Ishikawa (cell line): ENCODE measurements around the gene FBXL19.

ENCODE experiments used
- CEBPB ChIP-seq: IDR thresholded peaks from 2 replicates; pipeline ENCODE4 v1.6.1; 2012
- CREB1 ChIP-seq: IDR thresholded peaks from 2 replicates; pipeline ENCODE4 v1.6.1; 2012; ENCODE audit warnings: low read depth
- EP300 ChIP-seq: IDR thresholded peaks from 2 replicates; pipeline ENCODE4 v1.6.1; 2012; ENCODE audit warnings: borderline replicate concordance
- MAX ChIP-seq: IDR thresholded peaks from 2 replicates; pipeline ENCODE4 v1.6.1; 2012
- NFIC ChIP-seq: IDR thresholded peaks from 2 replicates; pipeline ENCODE4 v1.6.1; 2012
- RAD21 ChIP-seq: IDR thresholded peaks from 2 replicates; pipeline ENCODE4 v1.6.1; 2012; ENCODE audit warnings: low read depth
- REST ChIP-seq: IDR thresholded peaks from 2 replicates; pipeline ENCODE4 v1.6.1; 2012; ENCODE audit warnings: low read depth, mild to moderate bottlenecking
- TCF12 ChIP-seq: IDR thresholded peaks from 2 replicates; pipeline ENCODE4 v1.6.1; 2012; ENCODE audit warnings: low read depth
- TEAD4 ChIP-seq: IDR thresholded peaks from 2 replicates; pipeline ENCODE4 v1.6.1; 2012
- YY1 ChIP-seq: IDR thresholded peaks from 2 replicates; pipeline ENCODE4 v1.6.1; 2012; ENCODE audit warnings: low read depth
- TF ChIP-seq, protein P1 (sequence below): IDR thresholded peaks from 2 replicates; pipeline ENCODE4 v1.6.1; 2012

- TF ChIP-seq CEBPB (no peak), YY1 (no peak), CREB1 (no peak), NFIC (no peak), REST (no peak), TEAD4 (no peak), RAD21 (no peak), EP300 (no peak), MAX (no peak), TCF12 (no peak)
- TF ChIP-seq, protein P1, sequence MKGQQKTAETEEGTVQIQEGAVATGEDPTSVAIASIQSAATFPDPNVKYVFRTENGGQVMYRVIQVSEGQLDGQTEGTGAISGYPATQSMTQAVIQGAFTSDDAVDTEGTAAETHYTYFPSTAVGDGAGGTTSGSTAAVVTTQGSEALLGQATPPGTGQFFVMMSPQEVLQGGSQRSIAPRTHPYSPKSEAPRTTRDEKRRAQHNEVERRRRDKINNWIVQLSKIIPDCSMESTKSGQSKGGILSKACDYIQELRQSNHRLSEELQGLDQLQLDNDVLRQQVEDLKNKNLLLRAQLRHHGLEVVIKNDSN = no peak
Observed at GRCh38 chr16:30903002-30903401, 20.4 kb upstream of the FBXL19 start.
